ENCODE results near the gene HES4.
"Not testable (repeated sequence)": the region's sequence is repeated elsewhere in the genome, so short reads cannot be mapped to it uniquely, and the experiment has no call there.

Gene HES4

GRCh38 chr1:978835-979743 lies 20.8 kb downstream of the HES4 start:
- DNase-seq, result no peak

DNA sequence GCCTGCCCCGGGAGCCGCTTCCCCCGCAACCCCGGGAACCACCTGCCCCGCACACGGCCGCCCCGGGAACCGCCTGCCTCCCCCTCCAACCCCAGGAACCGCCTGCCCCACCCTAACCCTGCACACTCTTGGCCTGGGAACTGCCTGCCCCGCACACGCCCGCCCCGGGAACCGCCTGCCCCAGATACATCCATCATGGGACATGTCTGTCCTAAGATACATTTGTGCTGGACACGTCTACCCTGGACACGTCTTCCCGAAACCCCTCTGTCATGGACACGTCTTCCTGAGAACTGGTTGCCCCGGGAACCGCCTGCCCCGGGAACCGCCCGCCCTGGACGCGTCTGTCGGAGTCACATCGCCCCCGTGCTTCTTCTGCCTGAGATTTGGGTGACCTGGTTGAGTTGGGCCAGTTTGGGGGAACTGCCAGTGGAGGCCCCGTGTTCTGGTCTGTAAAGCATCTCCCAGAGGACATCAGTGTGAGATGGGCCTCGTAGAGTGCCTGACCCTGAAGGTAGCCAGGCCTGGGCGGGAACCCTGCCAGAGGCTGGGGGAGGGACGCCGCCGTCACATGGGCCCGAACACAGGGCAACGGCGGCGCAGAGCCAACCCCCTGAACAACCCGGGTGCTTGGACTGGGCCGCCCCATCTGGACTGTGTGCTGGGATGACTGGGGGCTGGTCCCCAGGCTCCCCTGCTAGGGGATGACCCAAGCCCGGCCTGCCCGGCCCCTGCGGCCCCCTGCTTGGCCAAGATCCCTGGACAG lies 21.6 kb downstream of the HES4 start:
- no peak for DNase-seq

DNA sequence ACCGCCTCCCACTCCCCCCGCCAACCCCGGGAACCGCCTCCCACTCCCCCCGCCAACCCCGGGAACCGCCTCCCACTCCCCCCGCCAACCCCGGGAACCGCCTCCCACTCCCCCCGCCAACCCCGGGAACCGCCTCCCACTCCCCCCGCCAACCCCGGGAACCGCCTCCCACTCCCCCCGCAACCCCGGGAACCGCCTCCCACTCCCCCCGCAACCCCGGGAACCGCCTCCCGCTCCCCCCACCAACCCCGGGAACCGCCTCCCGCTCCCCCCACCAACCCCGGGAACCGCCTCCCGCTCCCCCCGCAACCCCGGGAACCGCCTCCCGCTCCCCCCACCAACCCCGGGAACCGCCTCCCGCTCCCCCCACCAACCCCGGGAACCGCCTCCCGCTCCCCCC lies 23.1 kb downstream of the HES4 start:
- not testable (repeated sequence) for DNase-seq

DNA sequence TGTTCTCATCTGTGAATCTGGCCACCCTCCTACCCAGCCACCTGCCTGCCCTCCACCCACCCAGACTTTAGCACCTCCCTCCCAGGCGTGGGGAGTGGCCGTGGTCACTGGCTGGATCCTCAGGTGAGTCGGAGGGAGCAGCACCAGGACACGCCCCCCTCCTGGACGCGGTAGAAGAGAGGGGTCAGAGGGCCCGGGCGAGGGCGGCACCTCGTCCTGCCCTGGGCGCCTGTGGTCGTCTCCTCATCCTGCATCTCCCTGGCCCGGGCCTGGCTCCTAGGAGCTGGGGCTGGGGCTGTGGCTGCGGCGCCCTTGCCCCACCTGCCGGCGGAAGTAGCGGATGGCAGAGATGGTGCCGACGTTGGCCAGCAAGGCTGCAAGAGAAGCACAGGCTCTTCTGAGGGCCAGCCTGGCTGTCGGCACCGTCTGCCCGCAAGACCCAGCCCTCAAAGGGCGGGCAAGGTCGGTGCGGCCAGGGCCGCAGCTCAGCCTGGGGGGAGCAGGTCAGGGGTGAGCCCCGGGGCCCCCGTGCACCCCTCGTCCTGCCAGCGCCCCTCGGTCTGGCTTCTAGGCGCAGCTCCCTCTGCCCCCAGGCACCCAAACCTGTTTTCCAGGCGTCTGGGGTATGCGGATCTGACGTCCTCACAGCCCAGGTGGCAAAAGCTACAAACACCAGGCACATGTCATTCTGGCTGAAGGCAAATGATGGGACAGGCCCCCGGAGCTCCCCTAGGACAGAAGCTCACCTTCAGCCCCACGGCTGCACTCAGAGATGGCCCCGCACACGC lies 23.8 kb downstream of the HES4 start:
- peak; percentile 62 for DNase-seq

GRCh38 chr1:975365-975764 lies 24.5 kb downstream of the HES4 start:
- DNase-seq, result no peak

DNA sequence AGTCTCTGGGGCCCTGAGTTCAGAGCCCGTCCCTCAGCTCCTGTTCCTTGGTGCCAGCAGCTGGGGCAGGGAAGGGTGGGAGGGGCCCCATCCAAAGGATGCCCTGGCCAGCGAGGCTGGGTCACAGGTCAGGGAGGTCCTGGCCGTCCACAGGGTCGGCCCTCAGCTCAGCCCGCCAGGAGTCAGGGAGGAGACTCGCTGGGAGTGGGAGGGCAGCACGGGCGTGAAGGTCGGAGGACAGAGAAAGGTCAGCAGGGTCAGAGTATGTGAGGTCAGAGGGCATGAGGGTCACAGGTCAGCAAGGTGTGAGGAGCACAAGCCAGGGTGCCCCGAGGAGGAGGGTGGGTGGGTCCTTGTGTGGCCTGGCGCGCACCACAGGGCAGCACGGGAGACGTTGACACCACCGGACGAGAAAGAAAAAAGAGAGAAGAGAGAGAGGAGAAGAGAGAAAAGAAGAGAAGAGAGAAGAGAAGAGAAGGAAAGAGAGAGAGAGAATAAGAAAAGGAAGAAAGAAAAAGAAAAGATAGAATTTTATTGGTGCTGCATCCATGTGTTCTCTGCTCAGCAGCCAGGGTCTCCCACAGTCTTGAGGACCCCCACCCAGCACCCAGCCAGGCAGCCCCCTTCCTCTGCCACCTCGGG lies 25.1 kb downstream of the HES4 start:
- no peak for DNase-seq

DNA sequence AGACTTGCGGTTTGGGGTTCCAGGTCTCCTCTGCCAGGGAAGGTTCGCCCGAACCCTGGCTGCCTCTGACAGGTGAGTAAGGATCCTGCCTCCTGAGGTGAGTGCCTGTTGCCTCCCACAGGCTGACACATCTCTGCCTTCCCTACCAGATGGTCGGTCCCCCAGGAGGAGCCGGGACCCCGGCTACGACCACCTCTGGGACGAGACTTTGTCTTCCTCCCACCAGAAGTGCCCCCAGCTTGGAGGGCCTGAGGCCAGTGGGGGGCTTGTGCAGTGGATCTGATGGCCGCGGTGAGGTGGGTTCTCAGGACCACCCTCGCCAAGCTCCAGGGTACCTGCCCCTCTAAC lies 25.6 kb downstream of the HES4 start:
- DNase-seq, result no peak

DNA sequence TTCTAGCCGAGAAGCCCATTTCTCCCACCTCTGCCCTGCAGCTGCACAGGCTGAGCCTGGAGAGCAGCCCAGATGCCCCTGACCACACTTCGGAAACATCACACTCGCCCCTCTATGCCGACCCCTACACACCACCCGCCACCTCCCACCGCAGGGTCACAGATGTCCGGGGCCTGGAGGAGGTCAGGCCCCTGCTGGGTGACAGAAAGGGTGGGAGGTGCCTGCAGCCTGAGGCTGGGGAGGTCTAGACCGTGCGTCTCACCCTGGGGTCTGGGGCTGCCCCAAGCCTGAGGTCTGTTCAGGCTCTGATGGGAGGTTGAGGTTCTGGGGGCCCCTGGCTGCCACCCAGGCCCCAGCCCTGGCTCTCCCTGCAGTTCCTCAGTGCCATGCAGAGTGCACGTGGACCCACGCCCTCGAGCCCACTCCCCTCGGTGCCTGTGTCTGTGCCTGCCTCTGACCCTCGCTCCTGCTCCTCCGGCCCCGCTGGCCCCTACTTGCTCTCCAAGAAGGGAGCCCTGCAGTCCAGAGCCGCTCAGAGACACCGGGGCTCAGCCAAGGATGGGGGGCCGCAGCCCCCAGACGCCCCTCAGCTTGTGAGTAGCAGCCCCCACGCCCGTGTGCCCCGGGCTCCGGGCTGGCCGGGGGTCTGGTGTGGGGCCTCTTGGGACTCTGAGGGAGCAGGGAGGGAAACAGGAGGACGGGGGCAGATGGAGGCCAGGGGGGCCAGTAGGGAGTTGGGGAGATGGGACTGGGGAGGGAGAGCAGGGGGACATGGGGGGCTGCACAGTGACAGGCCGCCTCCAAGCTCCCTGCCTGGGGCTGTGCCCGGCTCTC lies 26.2 kb downstream of the HES4 start:
- DNase-seq, result no peak

- DNase-seq, result no peak
These were observed 27.0 kb downstream of the HES4 start for GRCh38 chr1:972726-973458.

DNA sequence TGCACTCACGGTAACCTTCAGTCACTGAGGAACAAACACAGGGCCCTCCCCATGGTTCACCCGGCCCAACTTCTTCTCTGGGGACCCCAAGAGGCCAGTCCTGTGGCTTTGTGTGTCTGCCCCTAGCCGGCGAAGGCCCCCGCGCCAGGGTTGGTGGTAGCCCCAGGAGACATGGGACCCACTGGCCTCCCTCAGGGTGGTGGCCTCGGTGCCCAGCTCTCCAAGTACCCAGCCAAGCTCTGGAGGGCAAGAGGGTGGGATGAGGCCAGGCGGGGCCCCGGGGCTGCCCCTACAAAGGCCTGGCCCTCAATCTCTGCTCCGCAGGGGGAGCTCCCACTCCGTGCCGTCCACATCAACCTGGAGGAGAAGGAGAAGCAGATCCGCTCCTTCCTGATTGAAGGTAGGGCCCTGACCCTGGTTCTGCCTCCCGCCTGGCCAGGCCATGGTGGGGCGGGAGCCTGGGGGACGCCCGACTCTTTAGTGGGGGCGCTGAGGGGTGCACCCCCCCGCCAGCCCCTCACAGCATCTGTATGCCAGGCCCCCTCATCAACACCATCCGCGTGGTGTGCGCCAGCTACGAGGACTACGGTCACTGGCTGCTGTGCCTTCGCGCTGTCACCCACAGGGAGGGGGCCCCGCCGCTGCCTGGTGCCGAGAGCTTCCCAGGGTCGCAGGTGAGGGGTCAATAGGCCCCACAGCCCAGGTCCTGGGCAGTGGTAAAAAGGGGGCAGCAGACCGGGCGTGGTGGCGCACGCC lies 28.0 kb downstream of the HES4 start:
- no peak for DNase-seq

DNA sequence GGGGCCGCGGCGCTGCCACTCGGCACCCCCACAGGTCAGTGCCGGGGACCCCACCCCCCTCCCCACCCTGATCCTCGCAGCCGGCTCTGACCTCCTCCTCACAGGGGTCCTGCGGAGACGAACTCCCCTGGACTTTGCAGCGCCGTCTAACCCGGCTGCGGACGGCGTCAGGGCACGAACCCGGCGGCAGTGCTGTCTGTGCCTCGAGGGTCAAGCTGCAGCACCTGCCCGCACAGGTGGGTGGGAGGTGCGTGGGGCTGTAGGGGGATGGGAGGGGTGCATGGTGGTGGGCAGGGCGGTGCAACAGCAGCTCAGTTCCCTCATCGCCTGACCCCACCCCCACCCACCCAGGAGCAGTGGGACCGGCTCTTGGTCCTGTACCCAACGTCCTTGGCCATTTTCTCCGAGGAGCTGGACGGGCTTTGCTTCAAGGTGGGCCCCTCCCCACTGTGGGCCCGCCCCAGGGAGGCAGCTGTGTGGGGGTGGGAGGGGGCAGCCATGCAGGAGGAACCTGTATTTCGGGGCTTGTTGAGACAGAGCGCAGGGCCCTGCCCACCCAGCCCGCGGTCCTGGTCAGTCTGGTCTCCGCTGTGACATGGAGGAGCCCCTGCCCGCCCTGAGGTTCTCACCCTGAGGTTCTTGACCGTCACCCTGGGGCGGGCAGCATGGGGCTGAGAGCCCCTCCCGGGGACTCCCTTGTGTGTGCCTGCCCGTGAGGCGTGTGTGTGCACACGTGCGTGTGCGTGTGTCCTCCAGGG lies 28.7 kb downstream of the HES4 start:
- no peak for DNase-seq

DNA sequence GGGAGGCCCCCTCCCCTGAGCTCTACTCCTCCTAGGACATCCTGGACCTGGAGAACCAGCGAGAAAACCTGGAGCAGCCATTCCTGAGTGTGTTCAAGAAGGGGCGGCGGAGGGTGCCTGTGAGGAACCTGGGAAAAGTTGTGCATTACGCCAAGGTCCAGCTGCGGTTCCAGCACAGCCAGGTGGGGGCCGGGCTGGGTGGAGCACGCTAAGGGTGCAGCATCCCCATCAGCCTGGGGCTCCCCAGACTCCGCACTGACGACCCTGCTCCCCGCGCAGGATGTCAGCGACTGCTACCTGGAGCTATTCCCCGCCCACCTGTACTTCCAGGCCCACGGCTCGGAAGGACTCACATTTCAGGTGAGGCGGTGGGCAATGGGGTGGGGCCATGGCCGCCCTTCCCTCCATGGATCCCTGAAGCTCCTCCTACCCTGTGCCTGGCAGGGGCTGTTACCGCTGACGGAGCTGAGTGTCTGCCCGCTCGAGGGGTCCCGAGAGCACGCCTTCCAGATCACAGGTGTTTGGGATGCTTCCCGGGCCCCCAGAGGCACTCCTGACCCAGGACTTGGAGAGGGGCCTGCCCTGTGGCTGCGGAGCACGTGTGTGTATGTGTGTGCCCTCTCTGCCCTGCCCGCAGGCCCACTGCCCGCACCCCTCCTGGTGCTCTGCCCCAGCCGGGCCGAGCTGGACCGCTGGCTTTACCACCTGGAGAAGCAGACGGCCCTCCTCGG lies 29.5 kb downstream of the HES4 start:
- no peak for DNase-seq

DNA sequence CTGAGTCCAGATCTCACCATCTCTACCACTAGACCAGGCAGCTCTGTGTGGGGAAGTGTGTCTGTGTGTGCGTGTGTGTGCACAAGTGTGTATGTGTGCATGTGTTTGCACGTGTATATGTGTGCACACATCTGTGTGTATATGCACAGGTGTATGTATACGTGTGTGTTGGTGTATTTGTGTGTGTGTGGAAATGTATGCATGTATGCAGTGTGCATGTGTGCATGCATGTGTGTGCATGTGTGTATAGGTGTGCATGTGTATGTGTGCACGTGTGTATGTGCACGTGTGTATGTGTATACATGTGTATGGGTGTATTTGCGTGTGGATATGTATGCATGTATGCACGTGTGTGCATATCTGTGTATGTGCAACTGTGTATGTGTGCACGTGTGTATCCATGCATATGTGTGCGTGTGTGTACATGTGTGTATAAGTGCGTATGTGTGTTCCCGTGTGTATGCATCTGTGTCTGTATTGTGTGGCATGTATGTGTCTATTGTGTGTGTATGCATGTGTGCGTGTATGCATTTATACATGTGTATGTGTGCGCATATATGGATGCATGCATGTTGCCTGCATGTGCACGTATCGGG lies 30.5 kb downstream of the HES4 start:
- DNase-seq, result no peak

DNA sequence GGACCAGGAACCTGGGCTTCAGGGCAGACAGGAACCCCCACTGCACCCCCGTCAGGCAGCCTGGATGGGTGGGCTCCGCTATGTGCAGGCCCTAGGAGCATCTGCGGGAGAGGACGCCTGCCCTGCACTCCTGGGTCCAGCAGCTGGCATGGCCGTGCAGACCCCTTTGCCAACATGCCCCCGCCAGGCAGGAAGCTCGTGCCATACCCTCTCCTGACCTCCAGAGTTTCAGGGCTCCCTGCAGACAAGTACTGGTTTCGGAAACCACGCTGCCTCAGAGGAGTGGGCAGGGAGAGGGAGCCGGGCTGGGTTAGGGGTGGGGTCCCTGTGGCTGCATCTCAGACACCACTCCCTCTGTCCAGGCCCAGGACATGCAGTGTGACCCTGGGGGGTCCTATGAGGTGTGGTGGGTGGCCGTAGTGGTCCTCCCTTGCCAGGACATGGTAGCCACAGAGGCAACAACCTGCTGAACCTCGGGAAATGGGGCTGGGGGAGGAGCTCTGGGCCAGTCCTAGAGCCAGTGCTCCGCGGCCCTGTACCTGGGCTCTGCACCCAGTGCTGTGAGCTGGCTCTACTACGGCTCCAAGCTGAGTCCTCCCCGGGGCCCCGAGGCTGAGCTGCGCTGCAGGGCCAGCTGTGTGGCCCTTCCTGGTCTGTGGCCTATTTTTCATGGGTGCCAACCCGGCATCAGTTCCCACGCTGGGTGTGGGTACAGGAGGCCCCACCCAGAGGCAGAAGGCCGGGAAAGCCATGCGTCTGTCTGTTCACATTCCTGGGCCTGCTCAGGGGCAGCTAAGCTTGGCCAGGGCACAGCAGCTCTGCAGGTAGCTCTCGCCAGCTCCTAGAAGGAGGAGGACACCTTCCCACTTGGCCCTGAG lies 32.2 kb downstream of the HES4 start:
- no peak for DNase-seq

GRCh38 chr1:966704-967300 lies 33.1 kb downstream of the HES4 start:
- peak; percentile 51 for DNase-seq

DNA sequence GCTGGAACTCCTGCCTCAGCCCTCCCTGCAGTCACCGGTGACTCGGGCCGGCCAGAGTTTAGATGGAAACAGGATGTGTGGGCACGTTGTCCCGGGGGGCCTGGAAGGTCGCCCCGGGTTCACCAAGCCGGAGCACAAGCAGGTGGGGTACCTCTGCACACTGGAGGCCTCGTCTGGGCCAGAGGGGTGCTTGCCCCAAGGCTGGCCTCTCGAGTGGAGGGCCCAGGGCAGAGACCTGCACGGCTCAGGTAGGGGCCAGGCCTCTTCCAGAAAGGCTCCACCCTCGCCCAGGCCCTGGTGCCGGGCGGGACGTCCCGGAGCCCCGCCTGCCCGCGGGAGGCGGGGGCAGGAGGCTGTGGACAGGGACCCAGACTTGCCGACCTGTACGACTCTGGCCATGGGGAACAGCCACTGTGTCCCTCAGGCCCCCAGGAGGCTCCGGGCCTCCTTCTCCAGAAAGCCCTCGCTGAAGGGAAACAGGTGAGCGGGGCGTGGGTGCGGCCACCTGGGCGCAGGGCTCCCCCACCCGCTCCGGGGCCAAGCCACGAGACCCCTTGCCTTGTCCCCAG lies 33.7 kb downstream of the HES4 start, which contains the start of gene PLEKHN1:
PLEKHN1 (plus strand) TSS at position 348 of the 569 bp plus-strand sequence; CDS start at position 398, 50 bp downstream.
- DNase-seq, result peak; percentile 19
